Activated CD4-positive, CD25-positive, alpha-beta regulatory T cell treated with anti-CD3 and anti-CD28 coated beads, Interleukin-2, amount 50 U/mL, for 72 hours (primary cell): ENCODE results near the gene P2RY4.
"Not testable (repeated sequence)": the region's sequence is repeated elsewhere in the genome, so short reads cannot be mapped to it uniquely, and the experiment has no call there.

Experiments
- DNase-seq: peaks from one replicate; pipeline ENCODE4 v3.0.0; 2021

P2RY4 gene

GRCh38 chrX:70260104-70260503, at the start of gene P2RY4:
Gene P2RY4, minus strand, starts transcription at chrX:70260204. Its CDS starts 580 bp downstream, at chrX:70259624.
- DNase-seq, result no peak

GRCh38 chrX:70301716-70302115, 41.7 kb upstream of the P2RY4 start:
- DNase-seq, result no peak

GRCh38 chrX:70293621-70294020, 33.6 kb upstream of the P2RY4 start:
- DNase-seq, result no peak

DNA sequence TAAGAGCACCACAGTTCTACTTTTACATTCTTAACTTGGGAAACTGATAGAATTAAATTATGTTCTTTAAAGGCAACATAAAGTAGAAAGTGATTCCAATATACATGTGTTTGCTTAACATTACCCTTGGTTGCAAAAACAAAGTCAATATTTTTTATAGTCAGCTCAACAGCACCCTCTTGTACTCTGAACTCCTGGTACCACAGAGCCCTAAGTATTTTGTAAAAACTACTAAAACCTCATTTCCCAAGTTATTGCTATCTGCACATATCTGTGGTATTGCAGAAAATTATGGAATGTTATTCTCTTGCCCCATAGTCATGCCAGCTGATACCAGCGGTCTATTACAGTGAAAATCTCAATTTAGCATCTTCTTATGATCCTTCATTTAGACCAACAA, 32.8 kb upstream of the P2RY4 start:
- DNase-seq, result no peak

- DNase-seq, result peak; percentile 80
These were observed 30.1 kb upstream of the P2RY4 start, which contains the start of the genes KIF4A and PDZD11 for GRCh38 chrX:70289793-70290770. Gene KIF4A, plus strand, starts transcription at chrX:70290104. Its CDS starts 355 bp downstream, at chrX:70290459. Gene PDZD11, minus strand, starts transcription at chrX:70289927. Its CDS starts 586 bp downstream, at chrX:70289341.

DNA sequence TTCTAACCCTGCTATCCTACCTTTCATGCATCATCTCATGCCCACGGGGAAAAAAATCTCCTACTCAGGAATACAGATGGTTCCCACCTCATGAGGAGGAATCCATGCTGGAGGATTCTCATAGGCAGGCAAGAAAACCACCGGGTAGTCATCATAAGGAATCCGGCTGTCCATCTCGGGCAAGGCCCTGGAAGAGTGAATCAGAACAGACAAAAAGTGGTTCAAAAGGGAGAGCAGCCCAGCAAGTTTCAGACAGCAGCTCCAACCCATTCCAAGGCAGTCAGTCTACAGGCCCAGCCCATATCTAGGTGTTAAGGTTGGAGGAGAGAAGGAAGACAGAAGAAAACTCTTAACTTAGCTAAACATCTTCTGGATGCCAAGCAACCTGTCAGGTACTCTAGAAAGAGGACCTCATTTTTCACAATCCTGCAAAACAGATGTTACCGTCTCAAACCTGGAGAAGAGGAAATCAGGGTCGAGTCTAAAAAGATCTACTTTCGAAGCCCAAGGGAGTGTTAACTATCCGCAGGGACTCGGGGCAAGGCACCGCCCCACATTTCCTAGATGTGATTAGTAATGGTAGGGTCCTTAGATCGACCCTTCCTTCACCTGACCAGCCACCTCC, 29.3 kb upstream of the P2RY4 start:
- no peak for DNase-seq

DNA sequence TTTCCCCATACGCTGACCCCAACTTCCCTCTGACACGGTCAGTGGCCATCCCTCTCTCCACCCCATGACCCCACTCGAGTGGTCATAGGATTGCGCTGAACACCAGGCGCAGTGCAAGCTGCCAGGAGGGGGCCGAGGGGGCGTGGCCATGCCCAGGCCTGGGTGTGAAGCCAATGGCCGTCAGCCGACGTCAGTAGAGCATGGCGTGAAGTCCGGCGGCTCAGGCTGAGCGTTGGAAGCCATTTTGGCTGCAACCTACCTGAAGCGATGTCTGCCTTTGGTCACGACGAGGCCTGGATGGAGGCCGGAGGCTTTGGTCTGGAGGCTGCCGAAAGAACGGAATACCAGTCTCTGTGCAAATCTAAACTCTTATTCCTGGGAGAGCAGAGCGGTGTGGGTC, 21.9 kb upstream of the P2RY4 start, which contains the start of gene RAB41:
Gene RAB41, plus strand, starts transcription at position 222 of the 400 bp plus-strand sequence. Its CDS starts 46 bp downstream, at position 268.
- no peak for DNase-seq

DNA sequence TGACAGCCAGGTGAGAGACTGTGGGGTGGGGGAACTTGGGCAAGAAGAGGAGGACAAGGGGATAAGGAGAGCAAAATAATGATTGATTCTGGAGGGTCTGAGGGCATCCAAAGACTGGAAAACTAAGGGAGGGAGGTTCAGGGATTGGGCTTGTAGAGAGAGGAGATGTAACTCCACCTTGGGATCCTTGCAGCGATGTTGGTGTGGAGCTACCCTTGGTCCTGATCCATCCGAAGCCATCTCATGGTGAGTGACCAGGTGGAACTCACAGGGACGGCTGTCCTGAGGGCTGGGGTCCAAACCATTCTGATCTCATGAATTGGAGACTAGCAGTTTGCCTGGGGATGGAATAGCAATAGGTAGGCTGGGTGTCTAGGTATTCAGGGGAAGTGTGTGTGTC, 20.6 kb upstream of the P2RY4 start:
- DNase-seq, result no peak

- DNase-seq, result no peak
These were observed 19.1 kb upstream of the P2RY4 start for GRCh38 chrX:70279081-70279480.

DNA sequence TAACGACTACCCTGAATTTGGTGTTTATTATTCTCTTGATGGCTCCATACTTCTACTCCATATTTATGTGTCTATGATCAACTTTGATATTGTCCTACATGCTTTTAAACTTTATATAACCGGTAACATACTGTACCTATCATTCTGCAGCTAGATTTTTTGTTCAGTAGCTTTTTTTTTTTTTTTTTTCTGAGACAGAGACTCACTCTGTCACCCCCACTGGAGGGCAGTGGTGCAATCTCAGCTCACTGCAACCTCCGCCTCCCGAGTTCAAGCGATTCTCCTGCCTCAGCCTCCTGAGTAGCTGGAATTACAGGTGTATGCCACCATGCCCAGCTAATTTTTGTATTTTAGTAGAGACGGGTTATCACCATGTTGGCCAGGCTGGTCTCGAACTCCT, 14.0 kb upstream of the P2RY4 start:
- not testable (repeated sequence) for DNase-seq

- DNase-seq, result no peak
These were observed 8.0 kb upstream of the P2RY4 start, which contains the start of gene ARR3 for GRCh38 chrX:70268034-70268433. Gene ARR3, plus strand, starts transcription at chrX:70268334. Its CDS starts 1,052 bp downstream, at chrX:70269386.

- no peak for DNase-seq
These were observed 4.8 kb upstream of the P2RY4 start for GRCh38 chrX:70264784-70265183.

DNA sequence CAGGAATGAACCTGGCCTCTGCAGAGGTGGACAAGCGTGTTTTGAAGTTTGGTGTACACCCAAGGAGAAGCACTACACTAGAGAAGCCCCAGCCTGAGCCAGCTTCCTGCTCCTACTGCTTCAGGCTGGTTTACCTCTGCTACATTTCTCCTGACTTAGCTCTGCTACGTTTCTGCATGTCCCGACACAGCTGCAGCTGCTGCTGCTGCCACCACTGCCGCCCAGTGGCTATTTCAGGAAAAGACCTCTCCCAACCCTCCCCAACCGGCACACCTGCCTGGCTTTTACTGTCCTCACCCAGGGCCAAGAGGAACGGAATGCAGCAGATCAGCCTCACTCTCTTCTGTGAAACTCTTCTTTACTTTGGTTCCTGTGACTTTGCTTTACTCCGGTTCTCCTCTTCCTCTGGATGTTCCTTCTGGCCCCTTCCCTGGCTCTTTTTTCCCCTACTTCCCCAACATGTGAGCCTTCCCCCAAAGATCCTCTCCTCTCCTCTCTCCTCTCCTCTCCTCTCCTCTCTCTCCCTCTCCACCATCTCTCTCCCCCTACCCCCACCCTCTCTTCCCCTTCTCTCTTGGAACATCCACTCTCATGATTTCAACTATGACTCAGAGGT, 3.1 kb upstream of the P2RY4 start:
- DNase-seq, result peak; percentile 35

- no peak for DNase-seq
These were observed 2.3 kb downstream of the P2RY4 start for GRCh38 chrX:70257423-70258288.

DNA sequence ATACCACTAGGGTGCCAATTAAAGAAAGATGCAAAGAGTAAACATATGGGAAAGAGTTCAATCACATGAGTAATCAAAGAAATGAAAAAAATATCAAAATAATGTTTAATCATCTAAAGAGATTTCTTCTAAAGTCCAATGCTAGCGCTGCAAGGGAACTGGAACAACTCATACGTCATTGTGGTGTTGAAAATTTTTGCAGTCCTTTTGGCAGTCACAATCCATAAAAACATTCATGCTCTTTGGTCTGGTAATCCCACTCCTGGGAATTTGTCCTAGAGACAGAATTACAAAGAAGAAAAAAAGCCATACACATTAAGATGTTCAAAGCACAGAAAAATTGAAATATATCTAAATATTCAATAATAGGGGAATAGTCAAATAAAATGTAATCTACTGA, 4.6 kb downstream of the P2RY4 start:
- no peak for DNase-seq

GRCh38 chrX:70254909-70255308, 5.1 kb downstream of the P2RY4 start:
- DNase-seq, result no peak

DNA sequence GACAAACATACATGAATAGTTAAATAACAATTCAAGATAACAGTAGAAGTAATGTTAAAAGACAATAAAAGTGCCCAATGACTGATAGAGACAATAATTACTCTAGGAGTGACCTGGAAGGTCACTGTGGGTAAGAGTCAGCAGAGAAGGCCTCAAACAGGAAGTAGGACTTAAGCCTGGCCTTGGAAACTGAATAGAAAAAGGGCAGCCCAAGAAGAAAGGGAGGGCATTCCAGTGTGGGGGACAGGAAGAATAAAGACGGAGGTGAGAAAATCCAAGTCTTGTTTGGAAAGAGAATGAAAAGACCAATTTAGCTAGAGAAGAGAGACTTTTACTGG, 6.0 kb downstream of the P2RY4 start:
- no peak for DNase-seq

DNA sequence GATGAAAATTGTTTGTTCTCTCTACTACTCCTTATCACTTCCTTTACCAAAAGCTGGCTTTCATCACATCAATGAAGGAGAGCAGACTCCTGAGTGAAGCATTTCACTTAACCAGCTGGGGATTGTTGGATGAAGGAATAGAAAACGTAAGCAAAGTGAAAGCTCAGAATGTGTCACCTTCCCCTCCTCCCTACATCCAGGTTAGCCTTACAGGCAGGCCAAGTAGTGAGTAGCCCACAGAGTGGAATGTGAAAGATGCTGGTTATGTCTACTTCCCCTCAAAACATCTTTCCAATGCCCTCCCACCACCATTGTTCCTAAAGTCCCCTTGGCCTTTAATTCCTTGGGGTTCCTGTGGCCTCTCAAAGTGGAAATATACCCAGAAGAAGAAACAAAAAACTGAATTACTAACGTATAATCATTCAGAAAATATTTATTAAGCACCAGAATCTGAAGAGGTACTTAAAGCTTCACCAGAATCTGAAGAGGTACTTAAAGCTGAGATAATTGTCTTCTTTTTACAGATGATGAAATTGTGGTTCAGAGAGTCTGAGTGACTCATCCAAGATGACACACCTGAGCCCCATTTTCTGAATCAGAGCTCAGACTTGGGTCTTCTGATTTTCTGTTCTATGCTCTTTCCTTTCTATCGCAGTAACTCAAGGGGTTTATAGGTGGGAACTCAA, 6.5 kb downstream of the P2RY4 start:
- DNase-seq, result no peak

DNA sequence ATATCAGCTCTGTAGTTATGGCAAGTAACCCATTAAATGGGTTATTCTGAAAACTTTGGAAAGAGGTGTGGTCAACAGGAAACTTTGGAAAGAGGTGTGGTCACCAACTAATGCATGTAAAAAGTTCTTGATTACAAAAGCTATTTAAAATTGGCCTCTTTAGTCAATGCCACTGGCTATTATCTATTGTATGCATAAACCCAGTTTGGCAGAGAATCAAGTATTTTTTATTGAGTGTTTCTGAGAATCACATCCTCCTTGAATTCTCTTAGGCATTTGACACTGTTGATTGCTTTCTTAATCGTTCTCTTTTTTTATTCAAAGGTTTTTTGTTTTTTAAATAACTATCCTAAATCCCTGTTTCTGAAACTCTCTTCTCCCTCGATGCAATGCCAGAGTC, 7.5 kb downstream of the P2RY4 start:
- DNase-seq, result no peak

- no peak for DNase-seq
These were observed 12.8 kb downstream of the P2RY4 start for GRCh38 chrX:70247252-70247651.

- no peak for DNase-seq
These were observed 15.1 kb downstream of the P2RY4 start for GRCh38 chrX:70244881-70245280.

- DNase-seq, result not testable (repeated sequence)
These were observed 16.4 kb downstream of the P2RY4 start for GRCh38 chrX:70243601-70244000.
